ENCODE data around the gene SIGMAR1.

SIGMAR1 gene

DNA sequence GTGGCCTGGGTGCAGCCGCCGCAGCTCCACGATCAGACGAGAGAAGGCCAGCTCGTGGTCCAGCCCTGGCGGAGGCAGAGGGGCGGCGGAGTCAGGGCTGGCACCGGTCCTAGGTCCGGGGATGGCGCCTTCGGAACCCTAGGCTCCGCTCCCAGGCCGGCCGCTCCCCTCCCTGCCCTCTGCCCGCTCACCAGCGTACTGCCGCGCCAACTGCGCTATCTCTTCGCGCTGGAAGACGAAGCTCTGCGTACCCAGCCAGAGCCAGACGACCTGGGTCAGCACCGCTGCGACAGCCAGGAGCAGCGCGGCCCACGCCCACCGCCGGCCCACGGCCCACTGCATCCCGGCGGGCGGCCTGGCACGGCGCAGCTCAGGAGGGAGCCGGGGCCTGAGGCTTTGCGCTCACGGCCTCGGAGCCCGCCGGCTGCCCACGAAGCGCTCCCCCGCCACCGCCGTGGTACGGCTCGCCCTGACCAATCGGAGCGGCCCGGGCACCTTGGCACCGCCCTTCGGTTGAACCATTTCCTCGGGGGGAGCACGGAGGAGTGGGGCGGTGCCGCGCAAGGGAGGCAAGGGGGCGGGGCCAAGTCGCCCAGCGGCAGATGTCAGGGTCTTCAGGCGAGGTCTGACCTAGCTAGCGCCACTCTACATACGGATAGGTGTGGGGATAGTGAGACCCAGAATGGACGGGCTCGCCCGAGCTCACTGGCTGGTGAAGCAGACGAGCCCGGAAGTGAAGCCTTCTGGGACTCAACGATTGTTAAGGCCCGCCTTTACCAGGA, at the start of gene SIGMAR1:
Gene SIGMAR1, minus strand, starts transcription at position 432 of the 782 bp plus-strand sequence. Its CDS starts 90 bp downstream, at position 342.
- peak; percentile 97 for DNase-seq (ENCODE audit: low spot score)

DNA sequence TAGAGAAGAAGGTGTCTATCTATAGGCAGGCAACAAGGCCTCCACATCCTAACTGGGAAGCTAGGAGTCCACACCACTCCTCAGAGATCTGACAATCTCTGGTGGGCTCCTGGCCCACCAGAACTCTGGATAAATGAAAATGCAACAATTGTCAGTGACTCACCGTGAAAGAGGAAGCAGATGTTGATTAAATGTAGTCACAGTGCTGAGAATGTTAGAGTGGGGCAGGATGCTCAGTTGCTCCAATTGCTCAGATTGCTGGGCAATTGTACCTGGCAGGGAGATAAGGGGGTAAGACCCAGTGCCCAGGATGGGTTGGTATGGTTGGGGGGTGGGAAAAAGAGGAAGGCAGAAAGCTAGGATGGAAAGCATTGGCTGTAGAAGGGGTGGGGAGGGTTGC, 49.1 kb upstream of the SIGMAR1 start:
- no peak for DNase-seq (ENCODE audit: low spot score)

DNA sequence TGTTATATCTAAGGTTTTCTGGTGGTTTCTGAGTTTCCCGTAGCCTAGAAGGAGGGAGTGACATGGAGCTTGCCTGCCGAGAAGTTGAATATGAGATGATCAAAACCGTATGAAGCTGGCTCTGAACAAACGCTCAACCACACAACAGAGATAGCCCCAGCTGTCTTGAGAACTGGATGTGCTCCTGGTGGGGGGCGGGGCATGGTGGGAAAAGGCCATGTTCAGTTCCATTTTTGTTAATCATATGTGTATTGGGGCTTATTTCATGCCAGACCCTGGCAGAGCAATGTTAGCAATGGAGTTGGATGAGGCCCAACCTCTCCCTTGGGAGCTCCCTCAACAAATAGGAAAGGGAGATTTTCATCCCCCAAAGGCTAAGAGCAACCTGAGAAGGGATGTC, 48.6 kb upstream of the SIGMAR1 start:
- no peak for DNase-seq (ENCODE audit: low spot score)

DNA sequence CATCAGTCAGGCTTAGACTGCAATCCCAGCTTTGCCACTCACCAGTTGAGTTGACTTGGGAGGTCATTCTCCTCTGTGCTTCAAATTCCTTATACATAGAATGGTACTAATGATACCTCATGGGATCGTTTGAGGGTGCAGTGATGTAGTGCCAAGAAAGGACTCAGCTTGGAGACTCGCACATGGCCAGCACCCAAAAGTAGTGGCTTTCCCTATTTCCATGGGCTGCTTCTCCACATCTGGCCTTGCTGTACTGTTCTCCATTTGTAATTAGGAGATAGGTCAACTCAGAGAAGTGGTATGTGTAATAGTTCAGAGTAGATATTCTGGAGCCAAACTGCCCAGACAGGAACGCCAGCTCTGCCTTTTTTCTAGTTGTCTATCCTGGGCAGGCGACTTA, 48.0 kb upstream of the SIGMAR1 start:
- DNase-seq (ENCODE audit: low spot score): no peak

DNA sequence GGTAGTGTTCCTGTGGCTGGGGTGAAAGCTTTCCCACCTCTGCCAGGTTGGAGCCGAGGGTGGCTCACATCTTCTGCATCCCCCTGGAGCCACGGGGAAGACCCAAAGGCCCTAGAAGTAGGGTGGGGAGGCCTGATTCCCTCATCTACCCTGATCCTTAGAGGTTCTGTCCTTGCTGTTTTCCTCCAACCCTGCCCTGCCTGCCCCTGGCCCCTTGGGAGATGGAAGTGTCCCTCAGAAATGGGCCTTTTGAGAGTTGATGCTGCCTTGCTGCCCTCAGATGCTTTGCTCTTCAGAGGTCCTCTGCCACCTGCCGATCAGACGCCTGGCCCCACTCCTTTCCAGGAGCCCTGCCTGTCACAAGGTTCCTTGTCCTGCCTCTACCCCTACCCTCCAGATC, 47.2 kb upstream of the SIGMAR1 start:
- DNase-seq (ENCODE audit: low spot score): no peak

DNA sequence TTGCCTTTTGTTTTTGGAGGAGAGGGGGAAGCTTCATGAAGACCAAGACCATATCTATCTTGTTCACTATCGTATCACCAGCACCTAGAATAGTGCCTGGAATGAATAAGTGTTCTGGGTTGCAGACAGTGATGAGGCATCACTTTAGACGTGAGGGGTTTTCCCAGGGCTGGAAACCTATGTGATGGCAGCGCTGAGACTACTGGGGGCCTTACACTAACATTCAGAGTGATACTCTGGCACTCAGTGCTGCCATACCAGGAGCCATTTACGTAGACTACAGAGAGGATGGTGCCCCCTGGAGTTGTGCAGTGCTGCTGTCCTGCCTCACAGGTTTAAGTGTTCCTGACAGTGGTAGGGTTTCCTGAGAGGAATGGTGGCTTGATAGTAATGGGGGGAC, 46.6 kb upstream of the SIGMAR1 start:
- no peak for DNase-seq (ENCODE audit: low spot score)

DNA sequence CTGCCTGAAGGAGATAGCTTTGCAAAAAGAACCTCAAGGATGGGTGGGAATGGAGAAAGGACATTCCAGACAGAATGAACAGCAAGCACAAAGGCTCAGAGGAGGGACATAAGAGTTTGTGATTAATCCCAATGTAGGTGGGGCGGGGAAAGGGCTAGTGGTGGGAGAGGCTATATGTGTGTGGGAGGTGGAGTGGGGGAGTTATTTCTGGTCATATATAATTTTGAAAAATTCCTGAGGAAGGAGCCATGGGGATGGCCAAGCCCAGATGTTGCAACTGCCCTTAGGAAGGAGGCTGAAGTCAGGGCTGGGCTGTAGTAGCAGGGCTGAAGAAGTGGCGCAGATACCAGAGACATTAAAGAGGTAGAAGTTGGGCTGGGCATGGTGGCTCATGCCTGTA, 38.3 kb upstream of the SIGMAR1 start:
- no peak for DNase-seq (ENCODE audit: low spot score)

DNA sequence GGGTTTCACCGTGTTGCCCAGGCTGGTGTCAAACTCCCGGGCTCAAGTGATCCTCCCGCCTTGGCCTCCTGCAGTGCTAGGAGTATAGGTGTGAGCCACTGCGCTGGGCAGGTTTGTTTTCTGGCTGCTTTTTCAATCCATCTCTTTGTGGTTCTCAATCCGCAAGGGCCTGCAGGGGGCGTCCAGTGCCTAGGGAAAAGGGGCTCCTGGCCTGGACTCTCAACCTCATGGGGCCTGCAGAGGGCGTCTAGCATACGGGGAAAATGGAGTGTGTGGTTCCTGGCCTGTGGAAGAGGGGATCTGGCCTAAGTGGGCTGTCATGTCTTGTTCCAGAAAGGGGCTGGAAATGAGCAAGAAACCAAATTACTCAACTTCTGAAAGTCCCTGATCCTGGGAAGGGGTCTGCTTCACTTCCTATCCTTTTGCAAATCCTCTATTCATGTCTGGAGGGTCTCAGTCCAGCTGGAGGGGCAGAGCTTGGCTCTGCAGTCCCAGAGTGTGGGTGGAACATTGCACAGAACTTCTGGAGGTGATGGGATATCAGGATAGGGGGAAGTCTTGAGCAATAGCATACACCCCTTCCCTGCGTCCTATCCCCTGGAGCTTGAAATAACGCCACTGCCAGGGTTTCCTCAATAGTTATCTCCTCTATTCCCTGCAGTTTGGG, 37.6 kb upstream of the SIGMAR1 start:
- DNase-seq (ENCODE audit: low spot score): peak; percentile 53

DNA sequence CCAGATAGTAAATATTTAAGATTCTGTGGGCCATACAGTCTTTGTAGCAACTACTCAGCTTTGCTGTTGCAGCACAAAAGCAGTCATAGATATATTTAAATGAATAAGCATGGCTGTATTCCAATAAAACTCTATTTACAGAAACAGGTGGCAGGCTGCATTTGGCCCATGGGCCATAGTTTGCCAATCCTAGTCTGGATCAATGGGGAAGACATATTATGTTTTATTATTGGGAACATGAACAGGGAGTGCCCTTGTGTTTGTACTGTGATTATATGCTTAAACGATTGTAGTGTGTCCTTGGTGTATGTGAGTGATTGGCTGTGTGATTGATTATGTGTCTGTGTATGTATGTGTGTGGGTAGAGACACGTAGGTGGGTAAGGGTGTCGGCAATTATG, 36.9 kb upstream of the SIGMAR1 start:
- no peak for DNase-seq (ENCODE audit: low spot score)

DNA sequence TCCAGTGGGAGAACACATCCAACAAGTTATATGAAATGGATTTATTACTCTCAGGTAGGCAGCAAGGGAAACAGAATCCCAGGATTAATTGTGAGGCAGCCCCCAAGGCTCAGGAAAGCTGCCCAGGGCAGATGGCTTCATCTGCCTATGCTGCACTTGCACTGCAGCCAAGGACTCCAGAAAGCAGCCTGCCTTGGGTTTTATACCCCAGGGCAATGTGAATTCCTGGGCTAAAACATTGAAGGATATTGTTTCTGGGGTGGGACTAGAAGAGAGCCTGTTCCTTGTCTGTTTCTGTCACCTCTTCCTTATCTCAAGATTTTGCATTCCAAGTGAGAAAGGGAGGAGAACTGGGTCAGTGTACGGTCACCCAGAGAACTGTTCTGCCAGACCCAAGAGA, 33.7 kb upstream of the SIGMAR1 start:
- no peak for DNase-seq (ENCODE audit: low spot score)

DNA sequence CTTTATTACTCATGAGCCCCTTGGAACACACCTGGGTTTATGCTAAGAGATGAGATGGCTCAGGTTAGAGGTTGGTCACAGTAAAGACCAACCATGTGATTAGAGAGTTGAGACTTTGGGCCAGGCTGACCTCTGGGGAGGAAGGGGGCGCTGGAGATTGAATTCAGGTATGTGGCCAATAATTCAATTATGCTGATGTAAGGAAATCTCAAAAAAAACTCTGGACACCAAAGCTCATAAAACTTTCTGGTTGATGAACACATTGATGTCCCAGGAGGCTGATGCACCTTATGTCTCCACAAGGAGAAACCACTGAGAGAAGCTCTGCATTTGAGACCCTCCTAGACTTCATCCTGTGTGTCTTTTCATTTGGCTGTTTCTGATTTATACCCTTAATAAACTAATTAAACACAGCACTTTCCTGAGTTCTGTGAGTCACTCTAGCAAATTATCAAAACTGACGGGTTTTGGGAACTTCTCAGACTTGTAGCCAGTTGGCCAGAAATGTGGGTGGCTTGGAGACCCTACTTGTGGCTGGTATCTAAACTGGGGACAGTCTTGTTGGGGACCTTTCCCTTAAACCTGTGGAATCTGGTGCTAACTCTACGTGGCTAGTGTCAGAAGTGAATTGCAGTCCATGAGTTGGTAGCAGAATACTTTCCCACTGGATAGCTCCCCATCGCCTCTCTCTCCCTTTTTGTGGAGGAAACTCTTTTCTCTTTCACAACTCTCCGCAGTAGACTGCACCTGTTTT, 32.4 kb upstream of the SIGMAR1 start:
- DNase-seq (ENCODE audit: low spot score): no peak

DNA sequence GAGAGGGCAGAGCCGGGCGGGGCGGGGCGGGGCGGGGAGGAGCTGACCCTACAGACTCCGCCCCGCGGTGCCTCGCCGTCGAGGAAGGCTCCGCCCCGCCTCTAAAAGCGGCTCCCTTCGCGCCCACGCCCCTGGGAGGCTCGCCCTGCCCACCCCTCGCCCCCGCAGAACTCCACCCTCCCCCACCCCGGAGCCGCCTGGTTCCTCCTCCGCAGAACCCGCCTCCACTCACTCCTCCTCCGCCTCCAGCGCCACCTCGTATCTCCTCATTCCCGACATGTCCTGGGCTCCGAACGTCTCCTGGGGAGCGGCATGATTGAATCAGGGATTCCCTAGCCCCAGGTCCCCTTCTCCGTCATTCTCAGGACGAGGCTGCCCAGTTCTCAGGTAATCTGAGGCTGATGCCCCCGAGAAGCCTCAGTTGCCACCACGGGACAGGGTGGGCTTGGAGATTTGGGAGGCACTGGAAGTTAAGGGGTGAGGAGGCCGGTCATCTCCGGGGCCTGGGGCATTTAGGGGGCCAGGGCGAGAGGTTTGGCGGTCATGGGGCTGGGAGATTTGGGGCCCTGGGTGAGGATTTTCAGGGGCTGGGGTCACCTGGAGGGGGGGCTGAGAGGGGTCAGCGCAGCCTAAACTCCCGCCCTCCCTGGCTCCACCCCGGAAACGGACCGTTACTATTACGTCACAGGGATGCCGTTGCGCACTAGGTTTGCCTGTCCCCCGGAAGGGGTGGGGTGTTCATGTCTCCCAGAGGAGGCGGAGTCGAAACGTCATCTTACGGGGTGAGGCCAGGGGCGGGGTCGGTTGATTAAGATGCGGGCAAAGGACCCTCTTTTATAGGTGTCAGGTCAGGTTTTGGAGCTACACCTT, 28.0 kb upstream of the SIGMAR1 start:
- DNase-seq (ENCODE audit: low spot score): peak; percentile 97

DNA sequence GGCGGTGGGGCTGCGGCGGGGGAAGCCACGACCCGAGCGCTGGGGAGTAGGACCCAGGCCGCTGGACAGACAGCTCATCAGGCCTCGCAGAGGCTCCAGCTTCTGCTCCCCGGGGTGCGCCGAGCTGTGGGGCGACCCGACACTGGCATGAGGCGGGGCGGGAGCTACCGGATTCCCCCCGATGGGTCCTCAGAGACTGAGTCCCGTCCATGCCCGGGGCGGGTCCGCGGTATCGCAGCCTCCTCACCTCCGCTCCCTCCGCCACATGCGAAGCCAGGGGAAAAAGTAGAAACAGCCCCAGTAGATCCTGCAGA, 27.4 kb upstream of the SIGMAR1 start:
- no peak for DNase-seq (ENCODE audit: low spot score)

DNA sequence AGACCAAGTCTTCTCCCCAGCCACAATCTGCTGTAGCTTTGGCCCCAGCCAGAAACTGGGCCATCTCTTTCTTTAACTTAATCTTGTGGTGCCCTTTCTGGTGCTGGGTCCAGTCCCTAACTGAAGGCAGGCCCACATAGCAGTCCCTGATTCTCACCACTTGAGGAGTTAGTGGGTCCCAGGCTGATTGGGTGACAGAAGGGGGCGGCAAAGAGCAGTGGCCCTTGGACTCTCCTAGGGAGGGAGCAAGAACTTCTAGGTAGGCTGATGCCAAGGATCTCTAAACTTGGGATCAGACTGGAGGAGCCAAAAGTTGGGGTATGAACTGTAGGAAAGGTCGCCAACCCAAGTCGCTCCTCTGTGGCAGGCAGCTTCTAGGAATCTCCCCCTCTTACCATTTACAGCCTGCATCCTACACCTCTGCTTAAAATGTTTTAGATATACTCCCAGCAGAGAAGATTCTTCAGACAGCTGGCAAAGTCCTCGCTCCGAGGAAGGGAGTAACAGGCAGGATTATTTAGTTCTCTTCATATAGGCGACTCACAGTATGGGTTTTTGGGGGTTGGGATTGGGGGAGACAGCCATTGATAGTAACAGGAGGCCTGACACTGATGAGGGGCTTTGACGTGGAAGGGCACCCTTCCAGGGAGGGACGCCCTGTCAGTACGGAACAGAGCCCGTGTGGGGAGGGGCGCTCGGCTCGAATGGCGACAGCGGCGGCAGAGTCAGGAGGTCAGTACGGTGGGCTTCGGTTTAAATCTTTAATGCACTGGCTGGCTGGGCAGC, 26.9 kb upstream of the SIGMAR1 start:
- peak; percentile 86 for DNase-seq (ENCODE audit: low spot score)

DNA sequence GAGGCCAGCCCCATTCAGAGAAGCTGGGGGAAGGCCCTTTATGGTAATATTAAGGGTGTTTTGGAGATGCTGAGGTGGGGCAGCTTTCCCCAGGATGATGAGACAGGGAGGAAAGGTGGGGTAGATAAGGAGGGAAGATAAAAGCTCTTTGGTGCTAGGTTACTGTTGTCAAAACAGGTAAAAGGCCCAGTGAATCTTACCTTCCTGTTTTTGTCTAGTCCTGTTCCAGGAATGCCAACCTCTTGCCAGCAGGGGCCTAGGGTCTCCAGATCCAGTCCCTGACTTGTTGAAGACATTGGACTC, 25.7 kb upstream of the SIGMAR1 start:
- DNase-seq (ENCODE audit: low spot score): no peak

DNA sequence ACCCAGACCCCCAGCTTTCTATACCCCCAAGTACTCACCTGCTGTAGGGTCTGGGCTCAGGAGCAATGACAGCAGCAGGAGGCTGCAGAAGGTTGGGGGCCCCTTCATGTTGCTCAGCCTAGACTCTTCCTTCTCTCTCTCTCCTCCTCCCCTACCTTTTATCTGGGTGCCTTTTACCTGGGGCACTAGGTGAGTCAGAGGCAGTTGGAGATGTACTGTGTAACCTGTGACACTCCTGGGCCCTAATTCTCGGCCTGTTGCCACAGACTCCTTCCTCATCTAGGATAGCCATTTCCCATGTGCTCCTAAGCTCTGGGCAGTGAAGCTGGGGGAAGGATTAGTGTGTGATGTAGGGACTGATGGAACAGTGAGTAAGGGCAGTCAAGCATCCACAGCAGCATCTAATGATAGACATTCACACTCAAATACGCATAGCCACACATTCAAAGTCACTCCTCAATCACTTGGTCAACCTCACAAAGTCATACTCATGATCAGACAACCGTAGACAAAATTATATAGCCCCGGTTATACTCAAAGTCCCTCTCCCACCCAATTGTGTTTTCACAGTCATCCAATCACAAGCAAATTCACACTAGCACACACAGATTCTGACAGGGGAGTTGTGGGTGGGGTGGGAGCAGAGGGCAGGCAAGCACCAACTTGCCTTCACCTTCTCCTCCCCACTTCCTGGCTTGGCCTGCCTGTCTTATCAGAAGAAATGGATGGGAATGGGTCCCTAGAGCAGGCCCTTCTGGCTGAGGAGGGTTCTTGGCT, 25.1 kb upstream of the SIGMAR1 start, which contains the start of gene CCL27:
Gene CCL27, minus strand, starts transcription at position 132 of the 777 bp plus-strand sequence. Its CDS starts 24 bp downstream, at position 108.
- DNase-seq (ENCODE audit: low spot score): no peak

DNA sequence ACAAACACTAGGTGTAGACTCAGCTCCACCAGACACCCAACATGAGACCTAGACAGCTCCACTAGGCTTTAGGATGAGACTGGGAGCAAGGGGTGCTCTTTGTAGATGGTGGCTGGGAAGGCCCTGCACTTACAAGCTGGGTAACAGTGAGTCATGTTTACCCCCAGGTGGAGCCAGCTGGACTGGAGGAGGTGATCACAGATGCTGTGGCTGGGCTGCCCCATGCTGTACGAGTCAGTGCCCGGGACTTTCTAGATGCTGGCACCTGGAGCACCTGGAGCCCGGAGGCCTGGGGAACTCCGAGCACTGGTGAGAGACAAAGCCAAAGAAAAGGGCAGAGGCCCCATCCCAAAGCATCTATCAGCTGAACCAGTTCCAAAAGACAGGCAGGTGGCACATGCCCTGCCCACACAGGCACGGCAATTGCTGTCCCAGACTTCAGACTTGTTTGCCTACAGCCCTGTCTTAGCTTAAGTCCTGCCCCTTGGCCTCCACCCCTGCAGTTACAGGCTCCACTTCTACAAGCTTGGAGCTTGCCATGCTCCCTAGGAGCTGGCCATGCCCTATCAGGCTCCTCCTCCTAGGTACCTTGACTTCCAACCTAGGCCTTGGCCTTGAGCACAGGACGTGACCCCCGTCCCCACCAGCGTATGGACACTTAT, 22.1 kb upstream of the SIGMAR1 start:
- no peak for DNase-seq (ENCODE audit: low spot score)

DNA sequence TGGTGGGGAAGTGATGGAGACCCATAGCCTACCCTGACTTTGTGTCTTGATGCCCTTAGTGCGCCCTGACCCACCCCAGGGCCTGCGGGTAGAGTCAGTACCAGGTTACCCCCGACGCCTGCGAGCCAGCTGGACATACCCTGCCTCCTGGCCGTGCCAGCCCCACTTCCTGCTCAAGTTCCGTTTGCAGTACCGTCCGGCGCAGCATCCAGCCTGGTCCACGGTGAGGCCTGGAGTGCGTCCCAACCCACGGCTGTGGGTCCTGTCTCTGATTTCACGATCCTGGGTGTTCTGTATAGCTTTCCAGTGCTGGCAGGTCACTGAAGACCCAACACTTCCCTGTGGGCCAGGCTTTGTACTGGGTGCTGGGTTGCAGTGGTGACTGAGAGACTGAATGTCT, 20.9 kb upstream of the SIGMAR1 start:
- DNase-seq (ENCODE audit: low spot score): no peak

DNA sequence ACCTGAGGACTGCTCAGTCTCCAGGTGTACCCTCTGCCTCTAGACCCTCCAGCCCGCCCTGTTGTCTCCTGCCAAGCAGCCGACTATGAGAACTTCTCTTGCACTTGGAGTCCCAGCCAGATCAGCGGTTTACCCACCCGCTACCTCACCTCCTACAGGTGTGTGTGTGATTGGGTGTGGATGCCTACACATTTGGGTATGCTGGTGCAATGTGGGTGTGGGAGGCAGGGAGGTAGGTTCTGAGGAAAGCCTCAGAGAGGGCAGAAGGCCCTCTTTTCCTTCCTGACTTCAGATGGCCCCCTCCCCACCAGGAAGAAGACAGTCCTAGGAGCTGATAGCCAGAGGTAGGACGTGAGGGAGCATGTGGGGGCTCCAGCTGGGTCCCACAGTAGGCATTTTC, 19.4 kb upstream of the SIGMAR1 start:
- DNase-seq (ENCODE audit: low spot score): no peak

DNA sequence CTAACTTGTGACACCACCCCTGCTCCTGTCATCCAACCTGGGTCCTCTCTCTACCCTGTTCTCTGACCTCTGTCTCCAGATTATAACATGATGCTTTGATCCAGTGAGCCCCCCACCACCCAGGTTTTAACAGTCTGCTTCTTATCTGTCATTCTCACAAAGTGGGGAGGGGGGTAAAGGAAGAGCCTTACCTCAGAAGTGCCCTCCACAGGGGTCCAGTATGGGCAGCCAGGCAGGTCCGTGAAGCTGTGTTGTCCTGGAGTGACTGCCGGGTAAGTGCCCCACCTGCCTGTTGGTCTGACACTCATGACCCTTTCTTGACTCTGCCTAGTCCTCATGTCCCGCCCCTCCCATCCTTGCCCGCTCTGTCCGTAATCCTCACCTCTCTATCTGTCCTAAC, 17.8 kb upstream of the SIGMAR1 start:
- DNase-seq (ENCODE audit: low spot score): no peak
